IMR-90 (cell line): Measurements from ENCODE around the gene CGN.

Source experiments
- CEBPB ChIP-seq: IDR thresholded peaks from 2 replicates; pipeline ENCODE4 v1.6.1; 2012; ENCODE audit warnings: low read depth, low read length, improper control_type of control experiment
- FOS ChIP-seq: fragments of 150-350 bp; IDR thresholded peaks from 2 replicates; pipeline ENCODE4 v1.6.1; 2016; ENCODE audit warnings: low read depth, low read length
- MAFK ChIP-seq: IDR thresholded peaks from 2 replicates; pipeline ENCODE4 v1.6.1; 2012; ENCODE audit warnings: low read depth, low read length, improper control_type of control experiment
- MAZ ChIP-seq: IDR thresholded peaks from 2 replicates; pipeline ENCODE4 v1.6.1; 2012; ENCODE audit warnings: low read depth, mild to moderate bottlenecking, low read length, improper control_type of control experiment, moderate library complexity, borderline replicate concordance
- NFE2L2 ChIP-seq: fragments of 150-350 bp; IDR thresholded peaks from 2 replicates; pipeline ENCODE4 v1.6.1; 2016; ENCODE audit warnings: low read depth, mild to moderate bottlenecking, low read length
- POLR2A ChIP-seq: IDR thresholded peaks from 2 replicates; pipeline ENCODE4 v1.6.1; 2012; ENCODE audit warnings: mild to moderate bottlenecking, low read depth, low read length
- RCOR1 ChIP-seq: IDR thresholded peaks from 2 replicates; pipeline ENCODE4 v1.6.1; 2012; ENCODE audit warnings: mild to moderate bottlenecking, low read length, improper control_type of control experiment; ENCODE audit not compliant: insufficient replicate concordance
- RFX5 ChIP-seq: IDR thresholded peaks from 2 replicates; pipeline ENCODE4 v1.8.0; 2012; ENCODE audit warnings: low read depth, mild to moderate bottlenecking, low read length, moderate library complexity
- SMC3 ChIP-seq: fragments of 150-350 bp; IDR thresholded peaks from 2 replicates; pipeline ENCODE4 v1.6.1; 2016; ENCODE audit warnings: low read depth, mild to moderate bottlenecking, antibody characterized with exemption, low read length, moderate library complexity
- TF ChIP-seq, protein P1 (sequence below): conservative IDR thresholded peaks from 2 replicates; pipeline ENCODE4 v1.5.1; 2012; ENCODE audit warnings: mild to moderate bottlenecking, low read depth, low read length, improper control_type of control experiment

- TF ChIP-seq, protein P1, sequence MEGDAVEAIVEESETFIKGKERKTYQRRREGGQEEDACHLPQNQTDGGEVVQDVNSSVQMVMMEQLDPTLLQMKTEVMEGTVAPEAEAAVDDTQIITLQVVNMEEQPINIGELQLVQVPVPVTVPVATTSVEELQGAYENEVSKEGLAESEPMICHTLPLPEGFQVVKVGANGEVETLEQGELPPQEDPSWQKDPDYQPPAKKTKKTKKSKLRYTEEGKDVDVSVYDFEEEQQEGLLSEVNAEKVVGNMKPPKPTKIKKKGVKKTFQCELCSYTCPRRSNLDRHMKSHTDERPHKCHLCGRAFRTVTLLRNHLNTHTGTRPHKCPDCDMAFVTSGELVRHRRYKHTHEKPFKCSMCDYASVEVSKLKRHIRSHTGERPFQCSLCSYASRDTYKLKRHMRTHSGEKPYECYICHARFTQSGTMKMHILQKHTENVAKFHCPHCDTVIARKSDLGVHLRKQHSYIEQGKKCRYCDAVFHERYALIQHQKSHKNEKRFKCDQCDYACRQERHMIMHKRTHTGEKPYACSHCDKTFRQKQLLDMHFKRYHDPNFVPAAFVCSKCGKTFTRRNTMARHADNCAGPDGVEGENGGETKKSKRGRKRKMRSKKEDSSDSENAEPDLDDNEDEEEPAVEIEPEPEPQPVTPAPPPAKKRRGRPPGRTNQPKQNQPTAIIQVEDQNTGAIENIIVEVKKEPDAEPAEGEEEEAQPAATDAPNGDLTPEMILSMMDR = no peak
- TF ChIP-seq RFX5 (no peak), FOS (no peak), POLR2A (no peak), NFE2L2 (no peak), CEBPB (no peak), MAZ (no peak), RCOR1 (no peak), MAFK (no peak), SMC3 (no peak)
Observed at GRCh38 chr1:151513626-151514121, 2.5 kb downstream of the CGN start.
